GM13976 (cell line): Measurements from ENCODE around the gene PRELID1.

Experiments used
- DNase-seq: peaks from one replicate; pipeline ENCODE4 v3.0.0; 2012; ENCODE audit warnings: low spot score
- in situ Hi-C: fragments of 300-500 bp; cut with MboI; formaldehyde crosslinking; loops from one replicate; pipeline ENCODE4 v1.12.0; 2022; ENCODE audit warnings: low sequenced_read_pairs, mixed read lengths, inconsistent platforms; ENCODE audit not compliant: unreplicated experiment
- TF ChIP-seq, protein P1 (sequence below): IDR thresholded peaks from 2 replicates; pipeline ENCODE4 v1.5.1; 2012; ENCODE audit warnings: borderline replicate concordance, mild to moderate bottlenecking; ENCODE audit not compliant: insufficient read depth; ENCODE audit errors: extremely low read depth, missing control alignments, control extremely low read depth

Gene PRELID1

GRCh38 chr5:177319913-177320588, 16.5 kb downstream of the PRELID1 start:
- TF ChIP-seq, protein P1, sequence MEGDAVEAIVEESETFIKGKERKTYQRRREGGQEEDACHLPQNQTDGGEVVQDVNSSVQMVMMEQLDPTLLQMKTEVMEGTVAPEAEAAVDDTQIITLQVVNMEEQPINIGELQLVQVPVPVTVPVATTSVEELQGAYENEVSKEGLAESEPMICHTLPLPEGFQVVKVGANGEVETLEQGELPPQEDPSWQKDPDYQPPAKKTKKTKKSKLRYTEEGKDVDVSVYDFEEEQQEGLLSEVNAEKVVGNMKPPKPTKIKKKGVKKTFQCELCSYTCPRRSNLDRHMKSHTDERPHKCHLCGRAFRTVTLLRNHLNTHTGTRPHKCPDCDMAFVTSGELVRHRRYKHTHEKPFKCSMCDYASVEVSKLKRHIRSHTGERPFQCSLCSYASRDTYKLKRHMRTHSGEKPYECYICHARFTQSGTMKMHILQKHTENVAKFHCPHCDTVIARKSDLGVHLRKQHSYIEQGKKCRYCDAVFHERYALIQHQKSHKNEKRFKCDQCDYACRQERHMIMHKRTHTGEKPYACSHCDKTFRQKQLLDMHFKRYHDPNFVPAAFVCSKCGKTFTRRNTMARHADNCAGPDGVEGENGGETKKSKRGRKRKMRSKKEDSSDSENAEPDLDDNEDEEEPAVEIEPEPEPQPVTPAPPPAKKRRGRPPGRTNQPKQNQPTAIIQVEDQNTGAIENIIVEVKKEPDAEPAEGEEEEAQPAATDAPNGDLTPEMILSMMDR, result no peak
- in situ Hi-C loops, result no loop called here
- DNase-seq, result no peak

GRCh38 chr5:177320879-177321278, 17.3 kb downstream of the PRELID1 start:
- in situ Hi-C loops, result no loop called here
- no peak for DNase-seq
- TF ChIP-seq, protein P1, result no peak

DNA sequence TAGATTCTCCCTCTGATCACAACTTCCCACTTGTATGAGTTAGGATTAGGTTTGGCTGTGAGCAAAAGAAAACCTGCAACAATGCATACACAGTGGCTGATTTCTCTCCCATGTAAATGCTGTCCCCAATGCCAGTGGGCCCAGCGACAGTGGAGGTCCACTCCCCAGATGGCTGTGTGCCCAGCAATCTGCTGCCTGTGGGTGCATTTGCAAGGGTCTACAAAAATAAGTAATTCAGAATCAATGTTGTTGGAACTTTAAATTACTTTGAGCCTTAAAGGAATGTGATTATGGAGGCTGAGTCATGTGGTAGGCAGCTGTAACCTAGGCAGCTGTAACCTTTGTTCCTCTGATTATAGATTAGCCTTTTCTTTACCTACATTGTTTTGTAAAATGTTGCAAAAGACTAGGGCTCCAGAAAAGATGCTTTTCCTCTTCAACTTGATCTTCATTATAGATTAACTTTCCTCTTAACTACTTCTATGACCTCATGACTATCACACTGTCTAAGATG, 22.3 kb downstream of the PRELID1 start:
- TF ChIP-seq, protein P1, result no peak
- in situ Hi-C loops, result no loop called here
- DNase-seq, result no peak

DNA sequence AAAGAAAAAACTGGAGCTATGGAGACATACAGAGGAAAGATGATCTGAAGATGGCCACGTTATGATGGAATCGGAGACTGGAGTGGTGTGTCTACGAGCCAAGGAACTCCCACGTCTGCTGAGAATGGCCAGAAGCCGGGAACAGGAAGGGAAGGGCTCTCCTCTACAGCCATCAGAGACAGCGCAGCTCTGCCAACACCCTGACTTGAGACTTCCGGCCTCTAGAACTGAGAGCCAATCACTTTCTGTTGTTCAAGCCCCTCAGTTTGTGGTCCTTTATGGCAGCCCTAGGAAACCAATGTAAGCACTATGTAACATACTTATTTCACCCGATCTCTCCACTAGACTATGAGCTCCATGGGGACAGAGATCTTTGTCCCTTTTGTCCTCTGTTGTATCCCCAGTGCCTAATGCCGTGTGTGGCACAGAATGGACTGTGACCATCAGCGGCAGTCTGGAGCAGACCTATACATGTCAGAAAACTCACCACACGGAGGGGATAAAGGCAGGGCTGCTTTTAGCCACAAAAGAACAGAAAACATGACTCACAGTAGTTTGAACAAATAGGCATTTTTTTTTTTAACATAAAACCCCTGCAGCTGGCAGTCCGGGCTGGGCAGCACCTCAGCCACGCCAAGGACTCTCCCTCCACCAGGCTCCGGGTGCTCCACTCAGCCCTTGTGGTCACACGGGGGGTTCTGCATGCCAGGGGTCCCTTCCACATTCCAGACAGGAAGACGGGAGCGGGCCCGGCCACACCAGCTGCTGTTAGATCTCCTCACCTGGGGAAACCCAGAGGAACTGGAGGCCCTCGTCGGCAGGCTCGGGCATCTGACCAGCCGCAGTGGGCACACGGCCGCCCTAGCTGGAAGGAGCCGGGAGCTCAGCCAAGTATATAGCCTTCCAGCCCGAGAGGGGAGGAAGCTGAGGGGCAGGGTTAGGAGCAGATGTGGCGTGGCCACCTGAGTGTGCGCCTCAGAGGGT, 24.2 kb downstream of the PRELID1 start:
- DNase-seq, result no peak
- TF ChIP-seq, protein P1, result no peak
- in situ Hi-C loops, result no loop called here

- TF ChIP-seq, protein P1, result no peak
- no peak for DNase-seq
- in situ Hi-C loops, result no loop called here
Observed at GRCh38 chr5:177328545-177329231, 25.1 kb downstream of the PRELID1 start.

- in situ Hi-C loops, result no loop called here
- no peak for DNase-seq
- TF ChIP-seq, protein P1, result no peak
Observed at GRCh38 chr5:177329883-177330282, 26.3 kb downstream of the PRELID1 start.
